Mammary epithelial cell (primary cell): ENCODE measurements around the gene RAB26.
"Not testable (repeated sequence)": the region's sequence is repeated elsewhere in the genome, so short reads cannot be mapped to it uniquely, and the experiment has no call there.

Experiments
- CTCF ChIP-seq, 2 donors: IDR thresholded peaks in 1 of 2; conservative IDR thresholded peaks in 1 of 2; 2 replicates each; pipeline ENCODE4 v1.5.1; 2011 to 2012; ENCODE audit warnings: inconsistent platforms in 2 of 2, low read length in 2 of 2, mild to moderate bottlenecking in 2 of 2, control low read depth in 1 of 2, low read depth in 1 of 2; ENCODE audit not compliant: insufficient read depth in 1 of 2; ENCODE audit errors: extremely low read depth in 1 of 2
- EZH2 ChIP-seq: IDR thresholded peaks from 2 replicates; pipeline ENCODE4 v1.6.1; 2012; ENCODE audit warnings: low read length, inconsistent platforms, borderline replicate concordance

DNA sequence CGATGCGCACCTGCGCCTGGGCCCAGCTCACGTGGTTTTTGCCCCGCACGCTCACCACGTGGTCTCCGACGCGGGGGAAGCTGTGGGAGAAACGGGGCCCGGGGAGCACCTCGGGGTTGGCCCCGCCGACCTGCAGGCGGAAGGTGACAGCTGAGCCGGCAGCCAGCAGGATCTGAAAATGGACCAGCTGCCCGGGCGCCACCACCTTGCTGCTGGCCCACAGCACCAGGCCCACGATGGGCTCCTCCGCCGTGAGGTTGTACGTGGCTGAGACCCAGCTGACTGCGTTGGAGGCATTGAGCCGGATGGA lies 39.2 kb upstream of the RAB26 start:
- TF ChIP-seq CTCF (conservative IDR thresholded peaks at IDR 0.05 in 1 of 2, IDR thresholded peaks at IDR 0.05 in 1 of 2; ENCODE audit: extremely low read depth in 1 of 2, insufficient read depth in 1 of 2, low read depth in 1 of 2, low read length in 2 of 2); EZH2: not testable (repeated sequence)
